Adrenal gland (tissue), 12 donors: ENCODE measurements around the gene SEC24C. TPM values are rescaled to one million over a fixed set of nuclear protein-coding genes. Genes with fewer than 3 reads are reported as not detected.

Experiments used
- DNase-seq, 7 donors: peaks; one replicate each; pipeline ENCODE4 v3.0.0-alpha.2; 2019 to 2020
- H3K27ac ChIP-seq, 5 donors: fragments of 200-600 bp; sonication (generic) in 4 of 5; 1 replicate in 3 of 5; 2 replicates in 2 of 5; pipeline versions ENCODE4 v1.5.1 to v1.8.0; 2016 to 2020; ENCODE audit warnings: mild to moderate bottlenecking in 1 of 5
- H3K27me3 ChIP-seq: fragments of 200-600 bp; 2 replicates; pipeline ENCODE4 v1.8.0; 2021
- H3K36me3 ChIP-seq, 2 donors: fragments of 200-600 bp; replicated peaks in 1 of 2; 1 replicate in 1 of 2; 2 replicates in 1 of 2; pipeline versions ENCODE4 v1.5.1 to v1.8.0; 2018 to 2022
- H3K4me1 ChIP-seq, 2 donors: fragments of 200-600 bp; replicated peaks in 1 of 2; 1 replicate in 1 of 2; 2 replicates in 1 of 2; pipeline versions ENCODE4 v1.5.1 to v1.8.0; 2018 to 2021
- H3K4me3 ChIP-seq, 4 donors: fragments of 200-600 bp; sonication (generic) in 3 of 4; one replicate each; pipeline ENCODE4 v1.5.1; 2016 to 2018
- H3K9me3 ChIP-seq, 3 donors: fragments of 200-600 bp; sonication (generic) in 1 of 3; replicated peaks in 1 of 3; 1 replicate in 2 of 3; 2 replicates in 1 of 3; pipeline versions ENCODE4 v1.5.1 to v1.8.0; 2016 to 2021
- POLR2A ChIP-seq, 2 donors: fragments of 450-650 bp; IDR thresholded peaks; one replicate each; pipeline ENCODE4 v1.6.1; 2017; ENCODE audit warnings: antibody characterized with exemption in 2 of 2, mild to moderate bottlenecking in 2 of 2, moderate library complexity in 1 of 2
- whole genome bisulfite sequencing, 4 donors: extraction: QIAGEN DNeasy Blood & Tissue Kit in 2 of 4; methylation state at CpG; one replicate each; pipeline versions ENCODE4 v1.1.5 to v1.1.7; 2013 to 2017; 5-methylcytosine and 5-hydroxymethylcytosine counted together
- intact Hi-C, 2 donors: fragments of 100-400 bp; cut with DNase I; formaldehyde crosslinking; loops; one replicate each; pipeline versions ENCODE4 v1.14.1 to v1.15.0; 2022 to 2023
- polyA plus RNA-seq, 3 donors: library from polyadenylated mRNA; stranded (reverse); fragments of 200-250 nt in 2 of 3; fragments of 350-450 nt in 1 of 3; fragmentation: Illumina TruSeq in 1 of 3; extraction: RNeasy Lipid Tissue Mini Kit (QIAGEN cat#74804) in 1 of 3; gene quantifications; one replicate each; pipeline ENCODE4 v1.2.3, GENCODE V29; 2013 to 2014
- total RNA-seq, 9 donors: library from RNA; depleted of rRNA in 4 of 9; stranded (reverse); fragments of >200 nt in 4 of 9; fragments of 120-200 nt in 1 of 9; fragmentation: NEBNext Ultra II Directional in 1 of 9; extraction: Animal tissue kit (Norgen Biotek cat#: 25700) in 1 of 9; gene quantifications; one replicate each; pipeline versions ENCODE4 v1.1.0 to v1.2.4, GENCODE V29; 2013 to 2023
- TF ChIP-seq, protein P1 (sequence below), 6 experiments: fragments of 450-650 bp in 4 of 6; fragments of 200-600 bp in 2 of 6; sonication (generic) in 1 of 6; IDR thresholded peaks; 1 replicate in 5 of 6; 2 replicates in 1 of 6; pipeline versions ENCODE4 v1.5.1 to v1.8.0; 2016 to 2021; ENCODE audit warnings: antibody characterized with exemption in 6 of 6, mild to moderate bottlenecking in 2 of 6, moderate library complexity in 1 of 6
- donor health status: healthy with polysubstance abuse.
- donor health status: Bipolar disorder and iron deficiency.
- donor health status: DM: yes; HTN: yes; CAD: no.
- donor health status: DM: no; HTN: no; CAD: no.
- donor health status: DM: no; HTN: no; CAD: no.
- donor health status: DM: yes; HTN: yes; CAD: no.

The SEC24C gene
- total and polyA plus RNA-seq, 12 donors: 38.4 to 133 (median 81.2) TPM

DNA sequence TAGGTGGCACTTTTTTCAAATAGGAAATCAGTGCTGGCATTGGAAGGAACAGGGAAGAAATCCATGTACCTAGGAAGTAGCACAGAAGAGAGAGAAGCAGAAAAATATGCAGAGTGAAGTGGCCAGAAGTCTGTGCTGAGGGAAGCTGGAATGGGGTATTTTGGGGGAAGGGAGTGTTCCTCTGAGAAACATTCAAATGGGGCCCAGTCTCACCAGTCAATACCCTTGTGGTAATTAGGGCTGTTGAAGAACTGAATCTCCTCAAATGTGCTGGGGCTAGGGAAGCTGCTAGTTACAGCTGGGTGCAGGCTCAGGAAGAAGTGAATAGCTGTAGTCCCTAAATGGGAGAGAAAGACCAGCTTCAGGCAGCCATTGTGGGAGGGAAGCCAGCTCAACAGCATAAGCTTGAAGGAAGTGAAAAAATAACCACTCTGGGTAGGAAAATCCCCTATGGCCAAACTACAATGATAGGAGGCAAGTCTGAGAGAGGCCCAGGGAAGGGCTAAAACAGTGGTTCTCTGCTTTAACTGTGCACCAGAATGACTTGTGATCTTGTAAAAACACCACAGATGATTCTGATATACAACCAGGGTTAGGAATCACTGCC is 59.6 kb downstream of the SEC24C start:
- H3K4me1 ChIP-seq: peaks cover 5 to 18% of the 10 kb centered on the region in 2 donors
- H3K27ac ChIP-seq: no peak overlapping the region
- H3K27me3 ChIP-seq: no peaks in the 10 kb centered on the region
- no peaks in the 10 kb centered on the region for H3K9me3 ChIP-seq
- TF ChIP-seq POLR2A (IDR thresholded peaks at IDR 0.05): no peak
- TF ChIP-seq, protein P1, sequence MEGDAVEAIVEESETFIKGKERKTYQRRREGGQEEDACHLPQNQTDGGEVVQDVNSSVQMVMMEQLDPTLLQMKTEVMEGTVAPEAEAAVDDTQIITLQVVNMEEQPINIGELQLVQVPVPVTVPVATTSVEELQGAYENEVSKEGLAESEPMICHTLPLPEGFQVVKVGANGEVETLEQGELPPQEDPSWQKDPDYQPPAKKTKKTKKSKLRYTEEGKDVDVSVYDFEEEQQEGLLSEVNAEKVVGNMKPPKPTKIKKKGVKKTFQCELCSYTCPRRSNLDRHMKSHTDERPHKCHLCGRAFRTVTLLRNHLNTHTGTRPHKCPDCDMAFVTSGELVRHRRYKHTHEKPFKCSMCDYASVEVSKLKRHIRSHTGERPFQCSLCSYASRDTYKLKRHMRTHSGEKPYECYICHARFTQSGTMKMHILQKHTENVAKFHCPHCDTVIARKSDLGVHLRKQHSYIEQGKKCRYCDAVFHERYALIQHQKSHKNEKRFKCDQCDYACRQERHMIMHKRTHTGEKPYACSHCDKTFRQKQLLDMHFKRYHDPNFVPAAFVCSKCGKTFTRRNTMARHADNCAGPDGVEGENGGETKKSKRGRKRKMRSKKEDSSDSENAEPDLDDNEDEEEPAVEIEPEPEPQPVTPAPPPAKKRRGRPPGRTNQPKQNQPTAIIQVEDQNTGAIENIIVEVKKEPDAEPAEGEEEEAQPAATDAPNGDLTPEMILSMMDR (IDR thresholded peaks at IDR 0.05): no peak
- H3K36me3 ChIP-seq: peaks cover 0 to 99% of the 10 kb centered on the region in 2 donors
- intact Hi-C loops: no loop called here
- no peak overlapping the region for H3K4me3 ChIP-seq
- DNase-seq: no peak

DNA sequence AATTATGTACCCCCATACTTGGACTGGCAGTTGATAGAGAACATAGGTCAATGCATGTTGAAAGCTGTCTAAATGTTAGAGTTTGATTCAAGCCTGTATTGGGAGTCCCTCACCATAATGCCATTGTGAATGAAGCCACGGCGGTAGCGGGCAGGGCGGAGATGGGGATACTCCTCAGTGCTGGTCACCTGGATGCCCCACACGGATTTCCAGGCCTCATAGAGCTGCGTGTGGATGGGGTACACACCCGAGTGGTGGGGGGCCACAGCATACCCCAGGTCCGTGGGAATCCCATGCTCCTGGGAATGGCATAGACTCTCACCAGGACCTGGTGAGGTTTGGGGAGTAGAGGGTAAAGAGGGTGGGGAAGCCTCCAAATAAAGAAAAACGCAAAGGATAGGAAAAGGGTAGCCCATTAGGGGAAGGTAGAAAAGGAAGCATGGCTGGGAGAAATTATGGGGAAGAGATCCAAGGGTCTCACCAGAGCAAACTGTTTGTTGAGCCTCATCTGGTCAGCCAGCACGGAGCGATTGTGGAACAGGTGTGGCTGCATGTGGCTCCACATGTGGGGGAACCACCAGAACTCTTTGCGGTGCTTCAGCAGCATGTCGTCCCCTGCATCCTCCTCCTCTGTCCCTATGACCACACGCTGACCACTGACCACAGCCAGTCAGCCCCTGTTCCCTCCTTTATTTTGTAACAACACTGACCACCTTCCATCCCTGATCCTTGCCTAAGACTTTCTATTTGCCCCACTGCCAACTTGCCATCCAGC is 62.2 kb downstream of the SEC24C start:
- H3K27ac ChIP-seq: no peak overlapping the region
- 87 to 97% (median 91%) methylated on average over 14 of the region's 14 CpGs for WGBS, 4 donors
- TF ChIP-seq, protein P1 (IDR thresholded peaks at IDR 0.05): no peak
- no peaks in the 10 kb centered on the region for H3K9me3 ChIP-seq
- intact Hi-C loops: no loop called here
- peak in 1 of 7 donors; percentile 15 for DNase-seq
- no peak overlapping the region for H3K4me3 ChIP-seq
- peaks cover 0 to 73% of the 10 kb centered on the region in 2 donors for H3K36me3 ChIP-seq
- H3K4me1 ChIP-seq: peaks cover 16 to 36% of the 10 kb centered on the region in 2 donors
- no peaks in the 10 kb centered on the region for H3K27me3 ChIP-seq

DNA sequence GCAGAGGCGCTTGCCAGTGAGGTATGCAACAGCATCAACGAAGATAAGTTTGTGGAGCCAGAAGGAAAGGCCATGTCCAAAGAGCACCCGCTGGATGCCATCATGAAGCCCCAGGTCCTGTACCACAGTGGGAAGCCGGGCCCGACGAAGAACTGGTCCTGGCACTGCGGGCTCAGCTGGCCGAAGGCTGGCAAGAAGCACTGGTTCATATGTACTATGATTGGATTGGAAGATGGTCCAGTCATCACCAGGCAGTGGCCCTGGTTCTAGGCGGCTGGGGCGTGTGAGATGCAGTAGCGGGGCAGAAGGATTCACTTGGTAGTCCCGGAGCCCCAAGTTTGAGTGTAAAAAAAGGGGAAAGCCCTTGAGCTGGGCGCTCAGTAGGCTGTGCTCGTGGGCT is 63.3 kb downstream of the SEC24C start:
- TF ChIP-seq, protein P1 (IDR thresholded peaks at IDR 0.05): no peak
- no peak for TF ChIP-seq POLR2A (IDR thresholded peaks at IDR 0.05)
- DNase-seq: peak in 1 of 7 donors; percentile 19
- Histone ChIP-seq H3K4me3 (no peak overlapping the region), H3K36me3 (peaks cover 0 to 62% of the 10 kb centered on the region in 2 donors), H3K4me1 (peaks cover 16 to 36% of the 10 kb centered on the region in 2 donors), H3K27ac (peak overlapping the region in 1 of 5 donors; percentile 13), H3K9me3 (no peaks in the 10 kb centered on the region), H3K27me3 (no peaks in the 10 kb centered on the region)
- intact Hi-C loops: no loop called here
- WGBS, 4 donors: 95 to 97% (median 97%) methylated on average over 14 of the region's 14 CpGs

DNA sequence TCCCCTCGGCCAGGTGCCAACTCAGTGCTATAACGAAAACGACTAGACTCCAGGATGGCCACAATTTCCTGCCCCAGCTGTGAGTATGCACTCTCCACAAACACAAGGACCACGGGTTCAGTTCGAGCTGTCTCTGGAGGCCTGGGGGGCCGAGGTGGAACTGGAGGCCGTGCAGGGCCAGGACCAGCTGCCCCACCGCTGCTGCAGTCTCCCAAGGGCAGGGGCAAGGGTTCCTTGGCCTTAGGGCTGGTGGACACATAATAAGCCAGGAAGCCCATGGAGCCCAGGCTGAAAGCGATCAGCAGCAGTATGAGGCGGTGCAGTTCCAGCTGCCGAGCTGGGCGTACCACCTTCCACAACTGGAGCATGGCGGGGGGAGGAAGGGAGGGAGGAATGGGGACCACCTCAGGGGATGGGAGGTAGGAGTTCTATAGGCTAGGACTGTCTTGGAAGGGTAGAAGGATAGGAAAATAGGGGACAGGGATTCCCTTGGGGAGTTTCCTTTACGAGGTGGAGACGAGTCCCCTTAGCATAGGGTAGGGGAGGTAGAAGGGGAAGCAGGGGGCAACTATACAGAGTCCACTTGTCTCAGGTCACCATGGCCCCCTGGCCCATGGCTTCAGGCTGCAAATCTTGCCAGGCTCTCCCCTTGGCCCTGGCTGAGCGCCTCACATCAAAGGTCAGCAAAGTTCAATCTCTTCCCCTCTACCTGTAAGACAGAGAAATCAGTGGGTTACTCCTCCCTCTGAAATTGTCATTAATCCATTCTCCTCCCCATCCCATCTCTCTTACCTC is 64.0 kb downstream of the SEC24C start:
- DNase-seq: peak in 2 of 7 donors; percentile 23 to 26
- TF ChIP-seq, protein P1 (IDR thresholded peaks at IDR 0.05): no peak
- TF ChIP-seq POLR2A (IDR thresholded peaks at IDR 0.05): no peak
- peak overlapping the region in 3 of 5 donors; percentile 38 to 94 (median 60) for H3K27ac ChIP-seq
- H3K36me3 ChIP-seq: peaks cover 0 to 55% of the 10 kb centered on the region in 2 donors
- peaks cover 16 to 36% of the 10 kb centered on the region in 2 donors for H3K4me1 ChIP-seq
- no peaks in the 10 kb centered on the region for H3K27me3 ChIP-seq
- H3K4me3 ChIP-seq: no peak overlapping the region
- intact Hi-C loops: no loop called here
- 93 to 95% (median 93%) methylated on average over 9 to 16 of the region's 16 CpGs for WGBS, 4 donors
- no peaks in the 10 kb centered on the region for H3K9me3 ChIP-seq
